Esophagus muscularis mucosa (tissue), 4 donors: Measurements from ENCODE around the gene PDE4D. TPM values are rescaled to one million over a fixed set of nuclear protein-coding genes. Genes with fewer than 3 reads are reported as not detected.
"Not testable (repeated sequence)": the region's sequence is repeated elsewhere in the genome, so short reads cannot be mapped to it uniquely, and the experiment has no call there.

ENCODE experiments used
- DNase-seq: peaks from one replicate; pipeline ENCODE4 v3.0.0-alpha.2; 2017; ENCODE audit errors: extremely low spot score
- H3K27ac ChIP-seq, 4 donors: fragments of 200-600 bp; sonication (generic); replicated peaks in 1 of 4; 1 replicate in 3 of 4; 2 replicates in 1 of 4; pipeline ENCODE4 v1.5.1; 2016 to 2019; ENCODE audit warnings: mild to moderate bottlenecking in 1 of 4
- H3K27me3 ChIP-seq, 4 donors: fragments of 200-600 bp; sonication (generic); one replicate each; pipeline versions ENCODE4 v1.5.1 to v1.6.0; 2016 to 2019
- H3K36me3 ChIP-seq, 4 donors: fragments of 200-600 bp; sonication (generic); one replicate each; pipeline ENCODE4 v1.5.1; 2016 to 2019
- H3K4me1 ChIP-seq, 4 donors: fragments of 200-600 bp; sonication (generic); one replicate each; pipeline ENCODE4 v1.5.1; 2016 to 2019
- H3K4me3 ChIP-seq, 4 donors: fragments of 200-600 bp; sonication (generic); 1 replicate in 2 of 4; 2 replicates in 2 of 4; pipeline ENCODE4 v1.5.1; 2016 to 2019; ENCODE audit warnings: mild to moderate bottlenecking in 4 of 4, moderate library complexity in 1 of 4
- H3K9me3 ChIP-seq, 4 donors: fragments of 200-600 bp; sonication (generic); 1 replicate in 3 of 4; 2 replicates in 1 of 4; pipeline ENCODE4 v1.5.1; 2016 to 2019
- EP300 ChIP-seq: sonication (generic); formaldehyde crosslinking; IDR thresholded peaks from one replicate; pipeline ENCODE4 v1.6.1; 2017; ENCODE audit warnings: antibody characterized with exemption
- POLR2A ChIP-seq: fragments of 450-650 bp; IDR thresholded peaks from one replicate; pipeline ENCODE4 v1.6.1; 2017; ENCODE audit warnings: antibody characterized with exemption, moderate library complexity, mild to moderate bottlenecking, low read depth
- POLR2AphosphoS5 ChIP-seq, 2 donors: sonication (generic); formaldehyde crosslinking; IDR thresholded peaks; one replicate each; pipeline ENCODE4 v1.6.1; 2017; ENCODE audit warnings: antibody characterized with exemption in 2 of 2
- WGBS: methylation state at CpG from one replicate; pipeline ENCODE4 v1.1.5; 2018; 5-methylcytosine and 5-hydroxymethylcytosine counted together
- intact Hi-C: fragments of 100-400 bp; cut with DNase I; formaldehyde crosslinking; loops from one replicate; pipeline ENCODE4 v1.15.1; 2023
- total RNA-seq, 4 donors: library from RNA; depleted of rRNA; stranded (reverse); fragments of >200 nt; gene quantifications; one replicate each; pipeline versions ENCODE4 v1.1.0 to v1.2.1, GENCODE V29; 2016
- TF ChIP-seq, protein P1 (sequence below), 3 experiments: fragments of 200-600 bp in 2 of 3; fragments of 450-650 bp in 1 of 3; sonication (generic) in 2 of 3; IDR thresholded peaks; one replicate each; pipeline ENCODE4 v1.5.1; 2017 to 2019; ENCODE audit warnings: antibody characterized with exemption in 3 of 3, mild to moderate bottlenecking in 2 of 3, moderate library complexity in 1 of 3

PDE4D gene
- total RNA-seq, 4 donors from 2014 or later: 39.2 to 87.0 (median 50.2) TPM

DNA sequence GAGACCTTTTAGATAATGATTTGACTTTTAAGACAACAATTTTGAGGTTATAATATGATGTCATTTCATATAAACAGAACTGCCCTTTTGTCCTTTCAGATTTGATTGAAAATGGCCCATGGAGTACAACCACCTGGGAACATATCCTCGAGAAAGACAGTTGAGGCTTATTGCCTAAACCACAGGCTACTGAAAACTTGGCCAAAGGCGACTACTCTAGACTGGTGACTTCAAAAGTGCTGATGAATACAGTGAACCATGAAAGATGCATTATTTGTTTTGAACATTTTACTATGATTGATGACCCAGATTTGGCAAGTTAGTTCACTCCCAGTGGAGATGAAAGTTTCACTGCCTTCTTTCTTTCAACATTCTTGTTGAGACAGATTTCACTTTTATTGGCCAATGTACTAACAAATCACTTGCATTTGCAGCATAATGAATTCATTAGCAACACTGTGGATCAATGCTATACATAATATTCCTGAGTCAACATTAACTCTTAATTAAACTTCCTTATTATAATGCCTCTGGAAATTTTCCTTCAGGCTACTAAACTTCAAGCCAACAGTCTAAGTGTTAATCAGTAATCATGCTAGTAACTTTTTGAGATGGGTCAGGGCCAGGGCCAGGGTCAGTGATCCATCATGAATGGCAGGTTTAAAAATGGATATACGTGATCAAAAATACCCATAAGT is 830.4 kb downstream of the PDE4D start:
- Histone ChIP-seq H3K4me1 (peaks cover 0 to 22% (median 14%) of the 10 kb centered on the region in 4 donors), H3K36me3 (no peaks in the 10 kb centered on the region), H3K27ac (no peak overlapping the region), H3K9me3 (no peaks in the 10 kb centered on the region), H3K4me3 (no peak overlapping the region), H3K27me3 (no peaks in the 10 kb centered on the region)
- TF ChIP-seq POLR2AphosphoS5 (IDR thresholded peaks at IDR 0.05) (peak in 1 of 2 donors; percentile 38), EP300 (no peak)
- intact Hi-C loops: no loop called here
- DNase-seq: no peak
- 54% methylated on average over 3 of the region's 3 CpGs for WGBS

DNA sequence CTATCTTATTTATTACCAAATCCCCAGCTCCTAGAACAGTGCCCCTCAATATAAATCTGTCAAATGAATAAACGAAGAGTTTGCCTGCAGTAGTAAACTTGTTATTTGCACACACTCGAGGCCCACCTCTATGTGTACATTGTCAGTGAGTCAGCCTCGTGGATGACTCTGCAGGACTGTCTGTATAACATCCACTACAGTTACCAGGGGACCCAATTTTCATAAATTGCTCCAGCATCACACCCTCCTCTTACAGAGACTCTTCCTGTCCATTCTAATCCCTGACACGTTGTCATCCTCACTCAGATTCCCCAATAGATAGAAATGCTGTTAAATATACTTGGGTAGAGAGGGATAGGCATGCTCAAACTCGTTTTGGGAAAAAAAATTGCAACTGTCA is 832.1 kb downstream of the PDE4D start:
- TF ChIP-seq POLR2A (no peak), EP300 (no peak), POLR2AphosphoS5 (IDR thresholded peaks at IDR 0.05) (no peak)
- TF ChIP-seq, protein P1, sequence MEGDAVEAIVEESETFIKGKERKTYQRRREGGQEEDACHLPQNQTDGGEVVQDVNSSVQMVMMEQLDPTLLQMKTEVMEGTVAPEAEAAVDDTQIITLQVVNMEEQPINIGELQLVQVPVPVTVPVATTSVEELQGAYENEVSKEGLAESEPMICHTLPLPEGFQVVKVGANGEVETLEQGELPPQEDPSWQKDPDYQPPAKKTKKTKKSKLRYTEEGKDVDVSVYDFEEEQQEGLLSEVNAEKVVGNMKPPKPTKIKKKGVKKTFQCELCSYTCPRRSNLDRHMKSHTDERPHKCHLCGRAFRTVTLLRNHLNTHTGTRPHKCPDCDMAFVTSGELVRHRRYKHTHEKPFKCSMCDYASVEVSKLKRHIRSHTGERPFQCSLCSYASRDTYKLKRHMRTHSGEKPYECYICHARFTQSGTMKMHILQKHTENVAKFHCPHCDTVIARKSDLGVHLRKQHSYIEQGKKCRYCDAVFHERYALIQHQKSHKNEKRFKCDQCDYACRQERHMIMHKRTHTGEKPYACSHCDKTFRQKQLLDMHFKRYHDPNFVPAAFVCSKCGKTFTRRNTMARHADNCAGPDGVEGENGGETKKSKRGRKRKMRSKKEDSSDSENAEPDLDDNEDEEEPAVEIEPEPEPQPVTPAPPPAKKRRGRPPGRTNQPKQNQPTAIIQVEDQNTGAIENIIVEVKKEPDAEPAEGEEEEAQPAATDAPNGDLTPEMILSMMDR (IDR thresholded peaks at IDR 0.05): no peak
- 65% methylated on average over 5 of the region's 5 CpGs for WGBS
- no peaks in the 10 kb centered on the region for H3K36me3 ChIP-seq

DNA sequence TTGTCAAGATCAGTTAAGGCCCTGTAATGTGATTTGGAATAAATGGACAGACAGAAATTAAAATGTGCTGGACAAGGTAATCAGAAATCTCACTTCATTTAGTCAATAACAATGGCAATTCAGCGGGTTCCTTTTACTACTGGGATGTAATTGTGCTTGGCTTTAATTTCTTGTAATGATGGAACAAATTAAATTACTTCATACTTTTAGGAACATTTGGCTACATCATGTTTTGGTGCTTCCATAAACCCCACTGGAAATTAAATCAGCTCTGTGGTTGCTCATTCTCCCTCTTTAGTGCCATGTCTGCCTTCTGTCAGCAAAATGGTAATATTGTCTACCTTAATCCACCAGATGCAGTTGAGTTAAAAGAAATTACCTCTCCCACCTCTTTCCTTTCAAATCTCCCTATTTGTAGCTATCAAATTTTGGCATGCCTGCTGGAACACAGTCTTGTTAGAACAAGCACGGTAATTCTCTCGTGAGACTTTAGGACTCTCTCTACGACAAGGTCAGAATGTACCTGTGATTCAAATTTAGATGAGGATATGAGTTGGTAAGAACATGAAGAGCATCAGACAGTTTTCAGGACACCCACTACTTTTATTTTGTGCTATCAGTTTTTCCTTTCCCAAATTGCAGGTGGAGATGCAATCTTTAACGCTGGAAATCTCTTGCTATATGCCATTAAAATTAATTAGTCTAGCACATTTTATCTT is 834.4 kb downstream of the PDE4D start:
- Histone ChIP-seq H3K4me1 (peaks cover 0 to 17% (median 13%) of the 10 kb centered on the region in 4 donors), H3K36me3 (no peaks in the 10 kb centered on the region), H3K9me3 (no peaks in the 10 kb centered on the region), H3K27ac (no peak overlapping the region), H3K27me3 (no peaks in the 10 kb centered on the region), H3K4me3 (no peak overlapping the region)
- 67% methylated on average over 5 of the region's 5 CpGs for WGBS
- DNase-seq: no peak
- intact Hi-C loops: no loop called here
- no peak for TF ChIP-seq EP300
- TF ChIP-seq POLR2A: no peak
- TF ChIP-seq POLR2AphosphoS5 (IDR thresholded peaks at IDR 0.05): no peak
- TF ChIP-seq, protein P1 (IDR thresholded peaks at IDR 0.05): no peak

More for the DNA sequence above, 832.1 kb downstream of the PDE4D start:
- no peaks in the 10 kb centered on the region for H3K27me3 ChIP-seq
- no peaks in the 10 kb centered on the region for H3K9me3 ChIP-seq
- peaks cover 0 to 22% (median 14%) of the 10 kb centered on the region in 4 donors for H3K4me1 ChIP-seq
- no peak for DNase-seq
- no peak overlapping the region for H3K4me3 ChIP-seq
- no peak overlapping the region for H3K27ac ChIP-seq
- intact Hi-C loops: no loop called here

DNA sequence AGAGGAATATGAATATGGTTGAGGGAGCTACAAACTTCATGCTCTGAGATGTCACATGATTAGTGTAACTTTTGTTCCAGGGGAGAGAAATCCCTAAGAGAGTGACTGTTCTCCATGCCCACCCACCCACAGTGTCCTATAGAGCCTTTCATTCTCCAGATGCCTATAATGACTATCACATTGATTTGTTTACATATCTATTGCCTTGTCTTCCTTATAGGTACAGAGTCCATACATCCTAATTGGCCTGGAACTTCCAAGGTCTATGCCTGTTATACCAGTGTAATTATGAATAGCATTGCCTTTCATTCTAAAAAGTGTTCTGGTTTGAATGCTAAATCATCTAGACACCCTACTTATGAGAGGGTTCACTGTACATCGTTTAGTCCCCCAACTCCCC is 835.3 kb downstream of the PDE4D start:
- no peak for TF ChIP-seq EP300
- TF ChIP-seq POLR2AphosphoS5 (IDR thresholded peaks at IDR 0.05): no peak
- no peak for TF ChIP-seq POLR2A
- TF ChIP-seq, protein P1 (IDR thresholded peaks at IDR 0.05): no peak
- Histone ChIP-seq H3K9me3 (no peaks in the 10 kb centered on the region), H3K27me3 (no peaks in the 10 kb centered on the region), H3K4me1 (peaks cover 0 to 9% (median 7%) of the 10 kb centered on the region in 4 donors), H3K27ac (no peak overlapping the region), H3K4me3 (no peak overlapping the region), H3K36me3 (no peaks in the 10 kb centered on the region)
- intact Hi-C loops: no loop called here
- WGBS: 67% methylated on average over 1 of the region's 1 CpG
- no peak for DNase-seq

DNA sequence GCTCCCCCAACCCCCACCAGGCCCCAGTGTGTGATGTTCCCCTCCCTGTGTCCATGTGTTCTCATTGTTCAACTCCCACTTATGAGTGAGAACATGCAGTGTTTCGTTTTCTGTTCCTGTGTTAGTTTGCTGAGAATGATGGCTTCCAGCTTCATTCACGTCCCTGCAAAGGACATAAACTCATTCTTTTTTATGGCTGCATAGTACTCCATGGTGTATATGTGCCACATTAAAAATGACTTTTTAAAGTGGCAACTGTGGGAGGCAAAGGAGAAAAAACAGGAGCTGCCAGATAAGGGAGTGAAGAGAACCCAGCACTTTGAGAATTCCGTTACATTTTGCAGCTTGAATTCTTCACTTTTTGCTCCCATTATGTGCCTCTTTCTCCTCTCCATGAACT is 836.9 kb downstream of the PDE4D start:
- DNase-seq, intact Hi-C loops, H3K36me3 ChIP-seq, H3K27ac ChIP-seq, H3K9me3 ChIP-seq, H3K27me3 ChIP-seq, H3K4me1 ChIP-seq, H3K4me3 ChIP-seq: not testable (repeated sequence)
- WGBS: 93% methylated on average over 3 of the region's 3 CpGs
